HepG2 (cell line): Measurements from ENCODE around the gene TESPA1. TPM values are rescaled to one million over a fixed set of nuclear protein-coding genes. Genes with fewer than 3 reads are reported as not detected.

Experiments used
- AKAP8 ChIP-seq: sonication (generic); formaldehyde crosslinking; IDR thresholded peaks from 2 replicates; pipeline ENCODE4 v1.5.1; 2020; ENCODE audit warnings: mild to moderate bottlenecking, missing genetic modification reagents
- ETV6 ChIP-seq: sonication (generic); formaldehyde crosslinking; conservative IDR thresholded peaks from 2 replicates; pipeline ENCODE4 v1.4.0; 2020; ENCODE audit warnings: missing genetic modification reagents
- GPBP1L1 ChIP-seq: sonication (generic); formaldehyde crosslinking; IDR thresholded peaks from 2 replicates; pipeline ENCODE4 v1.5.0; 2020; ENCODE audit warnings: mild to moderate bottlenecking, missing genetic modification reagents
- KLF15 ChIP-seq: sonication (generic); formaldehyde crosslinking; IDR thresholded peaks from 2 replicates; pipeline ENCODE4 v1.8.1; 2023; ENCODE audit warnings: borderline replicate concordance, mild to moderate bottlenecking, inconsistent platforms, missing genetic modification reagents, mixed read lengths
- NFKBIZ ChIP-seq: IDR thresholded peaks from 2 replicates; pipeline ENCODE4 v1.6.1; 2018; ENCODE audit warnings: missing genetic modification reagents, missing compliant biosample characterization
- NKX3-1 ChIP-seq: sonication (generic); formaldehyde crosslinking; IDR thresholded peaks from 2 replicates; pipeline ENCODE4 v1.5.0; 2020; ENCODE audit warnings: missing genetic modification reagents
- THYN1 ChIP-seq: sonication (generic); formaldehyde crosslinking; IDR thresholded peaks from 2 replicates; pipeline ENCODE4 v1.8.1; 2023; ENCODE audit warnings: low read depth, mild to moderate bottlenecking, moderate library complexity, missing genetic modification reagents, borderline replicate concordance
- U2AF2 ChIP-seq: fragments of 200-400 bp; formaldehyde crosslinking; IDR thresholded peaks from 2 replicates; pipeline ENCODE4 v1.6.1; 2017; ENCODE audit warnings: low read depth, mild to moderate bottlenecking, low read length
- ZBTB40 ChIP-seq, 2 experiments: fragments of 450-650 bp in 1 of 2; sonication (generic) in 1 of 2; formaldehyde crosslinking in 1 of 2; IDR thresholded peaks; 2 replicates each; pipeline versions ENCODE4 v1.6.1 to v1.8.0; 2016 to 2022; ENCODE audit warnings: antibody characterized with exemption in 1 of 2, mild to moderate bottlenecking in 1 of 2, missing genetic modification reagents in 1 of 2
- ZNF280D ChIP-seq: sonication (generic); formaldehyde crosslinking; IDR thresholded peaks from 2 replicates; pipeline ENCODE4 v1.5.1; 2020; ENCODE audit warnings: mild to moderate bottlenecking, missing genetic modification reagents
- ZNF329 ChIP-seq: sonication (generic); formaldehyde crosslinking; IDR thresholded peaks from 2 replicates; pipeline ENCODE4 v1.9.0; 2021; ENCODE audit warnings: low read depth, mild to moderate bottlenecking, missing genetic modification reagents
- ZNF569 ChIP-seq: sonication (generic); formaldehyde crosslinking; IDR thresholded peaks from 2 replicates; pipeline ENCODE4 v1.5.0; 2020; ENCODE audit warnings: mild to moderate bottlenecking, missing genetic modification reagents, moderate library complexity, borderline replicate concordance
- polyA plus RNA-seq, 8 experiments: library from polyadenylated mRNA; depleted of rRNA in 3 of 8; stranded (reverse) in 7 of 8; unstranded in 1 of 8; fragments of >200 nt; fragmentation: Illumina TruSeq in 4 of 8; extraction: Trizol in 4 of 8; gene quantifications; 2 replicates each; pipeline versions ENCODE4 v1.2.1 to v1.2.3, GENCODE V29; 2011 to 2016; ENCODE audit warnings: low read depth in 4 of 8, missing spikeins in 1 of 8, mixed read lengths in 1 of 8; ENCODE audit not compliant: insufficient read depth in 1 of 8
- total RNA-seq, 5 experiments: library from RNA; depleted of rRNA; stranded (reverse); fragments of >200 nt; fragmentation: Illumina TruSeq; extraction: Trizol; gene quantifications; 2 replicates each; pipeline ENCODE4 v1.2.3, GENCODE V29; 2016; ENCODE audit warnings: low read depth in 1 of 5

The TESPA1 gene
- total and polyA plus RNA-seq, 2 of the 13 experiments (the other 11 are each of a cell fraction or from before 2014, with no cell fraction given) = not detected

- TF ChIP-seq ZBTB40 (IDR thresholded peaks at IDR 0.05) (no peak), ZBTB40 (CRISPR knock-in tag; IDR thresholded peaks at IDR 0.05) (no peak), THYN1 (no peak), AKAP8 (no peak), ZNF569 (CRISPR knock-in tag) (no peak), KLF15 (no peak), ZNF280D (CRISPR knock-in tag) (no peak), ZNF329 (no peak), NKX3-1 (CRISPR knock-in tag) (no peak), GPBP1L1 (CRISPR knock-in tag) (no peak), U2AF2 (no peak), ETV6 (CRISPR knock-in tag) (no peak), NFKBIZ (CRISPR knock-in tag) (no peak)
Measured at GRCh38 chr12:54929998-54930397, 54.6 kb downstream of the TESPA1 start (continued).
